Tibial nerve (tissue), 4 donors: ENCODE results near the gene GPX4. TPM values are rescaled to one million over a fixed set of nuclear protein-coding genes. Genes with fewer than 3 reads are reported as not detected.

Experiments
- DNase-seq, 2 donors: peaks; one replicate each; pipeline ENCODE4 v3.0.0-alpha.2; 2019; ENCODE audit warnings: low spot score in 2 of 2
- H3K27ac ChIP-seq, 4 donors: fragments of 200-600 bp; sonication (generic) in 3 of 4; one replicate each; pipeline ENCODE4 v1.5.1; 2017 to 2019; ENCODE audit warnings: mild to moderate bottlenecking in 1 of 4
- H3K27me3 ChIP-seq, 2 donors: fragments of 200-600 bp; sonication (generic) in 1 of 2; one replicate each; pipeline versions ENCODE4 v1.5.1 to v1.6.0; 2017 to 2019
- H3K36me3 ChIP-seq, 3 donors: fragments of 200-600 bp; sonication (generic); one replicate each; pipeline ENCODE4 v1.5.1; 2018 to 2019
- H3K4me1 ChIP-seq, 4 donors: fragments of 200-600 bp; sonication (generic) in 3 of 4; one replicate each; pipeline ENCODE4 v1.5.1; 2017 to 2019
- H3K4me3 ChIP-seq, 4 donors: fragments of 200-600 bp; sonication (generic) in 3 of 4; one replicate each; pipeline ENCODE4 v1.5.1; 2017 to 2019; ENCODE audit warnings: mild to moderate bottlenecking in 1 of 4, moderate library complexity in 1 of 4
- H3K9me3 ChIP-seq, 4 donors: fragments of 200-600 bp; sonication (generic) in 3 of 4; one replicate each; pipeline ENCODE4 v1.5.1; 2017 to 2019
- EP300 ChIP-seq, 2 donors: sonication (generic); formaldehyde crosslinking; IDR thresholded peaks; one replicate each; pipeline ENCODE4 v1.6.1; 2017; ENCODE audit warnings: antibody characterized with exemption in 2 of 2, mild to moderate bottlenecking in 1 of 2
- POLR2A ChIP-seq, 2 donors: fragments of 450-650 bp; IDR thresholded peaks; one replicate each; pipeline ENCODE4 v1.6.1; 2017; ENCODE audit warnings: antibody characterized with exemption in 2 of 2, mild to moderate bottlenecking in 2 of 2, moderate library complexity in 2 of 2
- WGBS, 2 donors: methylation state at CpG; one replicate each; pipeline ENCODE4 v1.1.5; 2018; 5-methylcytosine and 5-hydroxymethylcytosine counted together
- total RNA-seq, 4 donors: library from RNA; depleted of rRNA; stranded (reverse); fragments of >200 nt; gene quantifications; one replicate each; pipeline ENCODE4 v1.1.0, GENCODE V29; 2016
- TF ChIP-seq, protein P1 (sequence below), 5 experiments: fragments of 200-600 bp in 3 of 5; fragments of 450-650 bp in 2 of 5; sonication (generic) in 3 of 5; IDR thresholded peaks; one replicate each; pipeline ENCODE4 v1.5.1; 2016 to 2019; ENCODE audit warnings: antibody characterized with exemption in 5 of 5, mild to moderate bottlenecking in 3 of 5, moderate library complexity in 2 of 5

The GPX4 gene
- total RNA-seq, 4 donors from 2014 or later, result 337 to 518 (median 493) TPM

DNA sequence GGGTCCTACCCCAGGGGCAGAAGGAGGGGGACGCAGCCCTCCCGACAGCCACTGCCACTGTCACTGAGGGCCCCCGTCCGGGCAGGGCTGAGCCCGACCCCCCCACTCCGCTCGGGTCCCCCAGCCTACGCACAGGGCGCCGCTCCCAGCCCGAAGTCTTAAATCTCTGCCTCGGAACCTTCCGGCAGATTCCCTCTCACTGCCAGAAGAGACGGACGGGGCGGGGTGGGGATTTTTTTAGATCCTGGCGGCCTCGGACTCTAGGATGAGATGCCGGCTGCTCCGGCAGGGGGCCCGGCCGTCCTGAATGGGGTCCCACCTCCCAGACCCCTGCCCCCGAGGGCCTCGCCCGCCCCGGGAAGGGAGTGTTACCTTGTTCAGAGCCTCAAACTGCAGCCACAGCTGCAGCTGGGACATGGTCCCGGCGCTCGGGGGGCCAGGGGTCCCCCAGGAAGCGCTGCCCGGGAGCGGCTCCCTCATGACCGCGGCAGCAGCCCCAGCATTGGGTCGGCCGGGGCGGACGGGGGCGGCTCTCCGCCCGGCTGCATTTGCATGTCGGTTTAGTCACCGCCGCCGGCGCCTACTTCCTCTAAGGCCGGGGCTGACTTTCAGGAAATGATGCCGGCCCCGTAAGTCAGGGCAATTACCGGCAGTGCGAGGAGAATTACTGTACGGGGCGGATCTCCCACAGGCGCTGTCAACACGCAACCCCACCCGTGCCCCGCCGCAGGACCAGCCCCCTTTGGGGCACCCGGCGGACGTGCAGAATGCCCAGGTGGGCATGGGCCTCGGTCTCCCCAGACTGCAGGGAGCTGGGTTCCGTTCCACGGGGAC lies 28.1 kb downstream of the GPX4 start:
- peaks cover 0 to 37% (median 7%) of the 10 kb centered on the region in 3 donors for H3K36me3 ChIP-seq
- WGBS, 2 donors, result 1 to 2% methylated on average over 28 to 36 of the region's 64 CpGs
- H3K4me1 ChIP-seq, result peaks cover 0 to 92% (median 45%) of the 10 kb centered on the region in 4 donors
- H3K27me3 ChIP-seq, result no peaks in the 10 kb centered on the region
- peak; percentile 66 to 77 for DNase-seq
- TF ChIP-seq, protein P1, sequence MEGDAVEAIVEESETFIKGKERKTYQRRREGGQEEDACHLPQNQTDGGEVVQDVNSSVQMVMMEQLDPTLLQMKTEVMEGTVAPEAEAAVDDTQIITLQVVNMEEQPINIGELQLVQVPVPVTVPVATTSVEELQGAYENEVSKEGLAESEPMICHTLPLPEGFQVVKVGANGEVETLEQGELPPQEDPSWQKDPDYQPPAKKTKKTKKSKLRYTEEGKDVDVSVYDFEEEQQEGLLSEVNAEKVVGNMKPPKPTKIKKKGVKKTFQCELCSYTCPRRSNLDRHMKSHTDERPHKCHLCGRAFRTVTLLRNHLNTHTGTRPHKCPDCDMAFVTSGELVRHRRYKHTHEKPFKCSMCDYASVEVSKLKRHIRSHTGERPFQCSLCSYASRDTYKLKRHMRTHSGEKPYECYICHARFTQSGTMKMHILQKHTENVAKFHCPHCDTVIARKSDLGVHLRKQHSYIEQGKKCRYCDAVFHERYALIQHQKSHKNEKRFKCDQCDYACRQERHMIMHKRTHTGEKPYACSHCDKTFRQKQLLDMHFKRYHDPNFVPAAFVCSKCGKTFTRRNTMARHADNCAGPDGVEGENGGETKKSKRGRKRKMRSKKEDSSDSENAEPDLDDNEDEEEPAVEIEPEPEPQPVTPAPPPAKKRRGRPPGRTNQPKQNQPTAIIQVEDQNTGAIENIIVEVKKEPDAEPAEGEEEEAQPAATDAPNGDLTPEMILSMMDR (IDR thresholded peaks at IDR 0.05), result peak in 2 of 5 experiments; percentile 43 to 44
- TF ChIP-seq POLR2A (IDR thresholded peaks at IDR 0.05), result peak in 1 of 2 donors; percentile 12
- TF ChIP-seq EP300 (IDR thresholded peaks at IDR 0.05), result peak; percentile 76 to 79
- no peaks in the 10 kb centered on the region for H3K9me3 ChIP-seq
- H3K27ac ChIP-seq, result peak overlapping the region; percentile 62 to 94 (median 92)
- peak overlapping the region; percentile 50 to 97 (median 76) for H3K4me3 ChIP-seq

DNA sequence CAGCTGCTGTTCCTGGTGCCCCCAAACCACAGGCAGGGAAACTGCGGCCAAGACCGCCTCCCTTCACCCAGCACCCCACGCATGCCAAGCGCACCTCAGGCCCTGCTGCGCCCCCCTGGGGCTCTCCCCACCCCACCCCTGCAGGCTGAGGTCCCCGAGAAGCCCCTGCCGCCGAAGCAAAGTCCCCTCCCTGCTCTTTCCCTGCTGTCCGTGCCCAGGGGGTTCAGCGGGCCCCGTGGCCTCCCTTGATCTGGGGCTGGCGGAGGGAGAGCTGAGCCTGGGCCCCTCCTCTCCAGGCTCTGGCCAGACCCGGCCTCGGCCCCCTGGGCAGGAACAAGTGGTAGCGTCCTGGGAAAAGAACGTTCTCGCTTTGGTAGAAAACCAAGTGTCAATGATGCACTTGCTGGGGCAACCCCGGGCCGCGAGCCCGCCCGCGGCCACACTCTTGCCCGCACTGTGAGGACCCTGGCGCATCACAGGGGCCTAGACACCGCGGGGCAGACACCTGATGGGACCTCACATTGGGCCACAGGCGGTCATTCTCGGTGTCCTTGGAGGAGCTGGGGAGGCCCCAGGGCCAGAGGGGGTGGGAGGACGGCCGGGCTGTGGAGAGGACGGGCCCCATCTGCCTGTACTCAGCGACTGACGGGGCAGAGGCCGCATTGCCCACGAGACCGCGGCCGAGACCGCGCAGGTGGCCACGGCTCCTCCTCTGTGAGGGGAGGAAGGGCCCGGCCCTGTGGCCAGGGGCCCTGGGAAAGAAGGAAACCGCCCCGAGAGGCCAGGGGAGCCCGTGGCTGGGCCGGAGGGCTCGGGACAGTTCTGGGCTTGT lies 29.0 kb downstream of the GPX4 start:
- WGBS, 2 donors, result 53 to 54% methylated on average over 35 to 41 of the region's 48 CpGs

DNA sequence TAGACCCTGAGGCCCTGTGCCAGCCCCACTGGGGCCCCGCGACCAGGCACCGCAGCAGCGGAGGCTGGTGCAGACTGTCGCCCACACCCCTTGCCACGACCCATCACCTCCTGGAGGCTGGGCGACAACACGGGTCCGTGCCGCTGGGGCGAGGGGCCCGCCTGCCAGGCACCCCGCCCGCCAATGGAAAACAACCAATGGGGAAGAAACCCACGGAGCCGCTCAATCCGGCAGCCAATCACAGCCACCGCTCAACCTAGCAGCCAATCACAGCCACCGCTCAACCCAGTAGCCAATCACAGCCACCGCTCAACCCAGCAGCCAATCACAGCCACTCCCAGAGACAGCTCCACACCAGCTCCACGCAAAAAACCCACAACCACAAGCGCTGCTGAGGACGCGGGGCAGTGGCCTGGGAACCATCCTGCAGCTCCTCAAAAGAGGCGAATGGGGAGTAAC lies 29.7 kb downstream of the GPX4 start:
- H3K36me3 ChIP-seq, result peaks cover 0 to 23% (median 0%) of the 10 kb centered on the region in 3 donors
- WGBS, 2 donors, result 91 to 93% methylated on average over 11 to 25 of the region's 25 CpGs
- peaks cover 0 to 81% (median 45%) of the 10 kb centered on the region in 4 donors for H3K4me1 ChIP-seq
- H3K27me3 ChIP-seq, result no peaks in the 10 kb centered on the region
- peak overlapping the region in 1 of 4 donors; percentile 82 for H3K4me3 ChIP-seq
- no peak for TF ChIP-seq POLR2A (IDR thresholded peaks at IDR 0.05)
- TF ChIP-seq, protein P1 (IDR thresholded peaks at IDR 0.05), result no peak
- TF ChIP-seq EP300 (IDR thresholded peaks at IDR 0.05), result no peak
- H3K9me3 ChIP-seq, result no peaks in the 10 kb centered on the region
- H3K27ac ChIP-seq, result peak overlapping the region in 3 of 4 donors; percentile 92 to 94 (median 92)
- no peak for DNase-seq

More for the DNA sequence above, 29.0 kb downstream of the GPX4 start:
- Histone ChIP-seq H3K27ac (peak overlapping the region in 3 of 4 donors; percentile 92 to 94 (median 92)), H3K27me3 (no peaks in the 10 kb centered on the region), H3K4me1 (peaks cover 0 to 85% (median 45%) of the 10 kb centered on the region in 4 donors), H3K9me3 (no peaks in the 10 kb centered on the region), H3K4me3 (peak overlapping the region; percentile 50 to 97 (median 76)), H3K36me3 (peaks cover 0 to 28% (median 0%) of the 10 kb centered on the region in 3 donors)
- TF ChIP-seq POLR2A (IDR thresholded peaks at IDR 0.05), result no peak
- no peak for TF ChIP-seq EP300 (IDR thresholded peaks at IDR 0.05)
- TF ChIP-seq, protein P1 (IDR thresholded peaks at IDR 0.05), result no peak
- no peak for DNase-seq

DNA sequence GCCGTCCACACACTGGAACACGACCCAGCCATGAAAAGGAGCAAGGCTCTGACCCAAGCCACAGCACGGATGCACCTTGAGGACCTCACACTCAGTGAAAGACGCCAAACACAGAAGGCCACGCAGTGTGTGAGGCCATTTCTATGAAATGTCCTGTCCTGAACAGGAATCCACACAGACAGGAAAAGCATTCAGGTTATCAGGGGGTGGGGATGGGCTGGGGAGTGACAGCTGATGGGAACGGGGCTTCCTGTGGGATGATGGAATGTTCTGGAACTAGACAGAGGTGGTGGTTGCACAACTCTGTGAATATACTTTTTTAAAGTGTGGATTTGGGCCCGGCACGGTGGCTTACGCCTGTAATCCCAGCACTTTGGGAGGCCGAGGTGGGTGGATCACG lies 30.6 kb downstream of the GPX4 start:
- peak overlapping the region in 2 of 4 donors; percentile 55 to 92 for H3K27ac ChIP-seq
- peaks cover 0 to 72% (median 43%) of the 10 kb centered on the region in 4 donors for H3K4me1 ChIP-seq
- TF ChIP-seq, protein P1 (IDR thresholded peaks at IDR 0.05), result no peak
- TF ChIP-seq EP300 (IDR thresholded peaks at IDR 0.05) (no peak), POLR2A (IDR thresholded peaks at IDR 0.05) (no peak)
- peaks cover 0 to 22% (median 0%) of the 10 kb centered on the region in 3 donors for H3K36me3 ChIP-seq
- H3K4me3 ChIP-seq, result no peak overlapping the region
- 91 to 92% methylated on average over 10 to 11 of the region's 11 CpGs for WGBS, 2 donors
- no peaks in the 10 kb centered on the region for H3K9me3 ChIP-seq
- no peaks in the 10 kb centered on the region for H3K27me3 ChIP-seq
- no peak for DNase-seq
